ENCODE measurements around the gene ZNF791.
A peak's percentile ranks its signal among the peaks of the same experiment; 100 is the strongest.
"Not testable (repeated sequence)": the region's sequence is repeated elsewhere in the genome, so short reads cannot be mapped to it uniquely, and the experiment has no call there.

The ZNF791 gene

GRCh38 chr19:12676384-12676792, 65.7 kb downstream of the ZNF791 start:
- no peak for DNase-seq (ENCODE audit: extremely low read depth, low read depth)
- TF ChIP-seq, protein P1, sequence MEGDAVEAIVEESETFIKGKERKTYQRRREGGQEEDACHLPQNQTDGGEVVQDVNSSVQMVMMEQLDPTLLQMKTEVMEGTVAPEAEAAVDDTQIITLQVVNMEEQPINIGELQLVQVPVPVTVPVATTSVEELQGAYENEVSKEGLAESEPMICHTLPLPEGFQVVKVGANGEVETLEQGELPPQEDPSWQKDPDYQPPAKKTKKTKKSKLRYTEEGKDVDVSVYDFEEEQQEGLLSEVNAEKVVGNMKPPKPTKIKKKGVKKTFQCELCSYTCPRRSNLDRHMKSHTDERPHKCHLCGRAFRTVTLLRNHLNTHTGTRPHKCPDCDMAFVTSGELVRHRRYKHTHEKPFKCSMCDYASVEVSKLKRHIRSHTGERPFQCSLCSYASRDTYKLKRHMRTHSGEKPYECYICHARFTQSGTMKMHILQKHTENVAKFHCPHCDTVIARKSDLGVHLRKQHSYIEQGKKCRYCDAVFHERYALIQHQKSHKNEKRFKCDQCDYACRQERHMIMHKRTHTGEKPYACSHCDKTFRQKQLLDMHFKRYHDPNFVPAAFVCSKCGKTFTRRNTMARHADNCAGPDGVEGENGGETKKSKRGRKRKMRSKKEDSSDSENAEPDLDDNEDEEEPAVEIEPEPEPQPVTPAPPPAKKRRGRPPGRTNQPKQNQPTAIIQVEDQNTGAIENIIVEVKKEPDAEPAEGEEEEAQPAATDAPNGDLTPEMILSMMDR (IDR thresholded peaks at IDR 0.05; ENCODE audit: low read depth, low read length): peak; percentile 87

DNA sequence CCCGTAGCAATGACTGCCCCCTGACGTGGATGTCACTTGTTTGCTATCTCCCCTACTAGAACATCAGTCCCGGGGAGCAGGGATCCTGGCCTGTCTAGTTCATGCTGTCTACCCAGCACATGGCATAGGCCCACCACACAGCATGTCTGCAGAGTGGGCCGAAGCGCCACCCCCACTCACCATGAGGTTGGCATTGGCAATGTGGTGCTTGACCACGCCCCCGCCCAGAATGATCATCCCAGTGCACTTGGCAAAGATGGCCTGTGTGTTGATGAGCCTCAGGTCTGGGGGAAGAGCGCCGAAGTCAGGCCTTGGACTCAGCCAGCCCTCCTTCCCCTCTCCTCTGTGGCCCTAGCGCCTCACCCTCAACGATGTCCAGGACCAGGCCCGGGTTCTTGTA, 66.2 kb downstream of the ZNF791 start:
- no peak for DNase-seq (ENCODE audit: extremely low read depth, low read depth)
- TF ChIP-seq, protein P1 (IDR thresholded peaks at IDR 0.05; ENCODE audit: low read depth, low read length): no peak

DNA sequence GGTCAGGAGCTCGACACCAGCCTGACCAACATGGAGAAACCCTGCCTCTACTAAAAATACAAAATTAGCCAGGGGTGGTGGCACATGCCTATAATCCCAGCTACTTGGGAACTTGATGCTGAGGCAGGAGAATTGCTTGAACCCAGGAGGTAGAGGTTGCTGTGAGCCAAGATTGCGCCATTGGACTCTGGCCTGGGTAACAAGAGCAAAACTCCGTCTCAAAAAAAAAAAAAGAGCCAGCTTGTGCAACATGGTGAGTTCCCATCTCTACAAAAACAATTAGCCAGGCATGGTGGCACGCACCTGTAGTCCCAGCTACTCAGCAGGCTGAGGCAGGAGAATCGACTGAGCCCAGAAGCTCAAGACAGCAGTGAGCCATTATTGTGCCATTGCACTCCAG, 67.3 kb downstream of the ZNF791 start:
- not testable (repeated sequence) for DNase-seq (ENCODE audit: extremely low read depth, low read depth)

- TF ChIP-seq, protein P1 (IDR thresholded peaks at IDR 0.05; ENCODE audit: low read depth, low read length): no peak
- DNase-seq (ENCODE audit: extremely low read depth, low read depth): no peak
Measured at GRCh38 chr19:12680034-12680433, 69.3 kb downstream of the ZNF791 start.

- TF ChIP-seq, protein P1 (IDR thresholded peaks at IDR 0.05; ENCODE audit: low read depth, low read length): no peak
- peak; percentile 95 for DNase-seq (ENCODE audit: extremely low read depth, low read depth)
Measured at GRCh38 chr19:12681074-12681987, 70.6 kb downstream of the ZNF791 start, which contains the start of gene DHPS. TSS of gene DHPS (minus strand) at chr19:12681880. CDS start at chr19:12681766, 114 bp downstream.

Measured in AG09319 (cell line).